ENCODE results near the gene LMBR1L. TPM values are rescaled to one million over a fixed set of nuclear protein-coding genes. Genes with fewer than 3 reads are reported as not detected.

LMBR1L gene
- total and polyA plus RNA-seq, 2 of the 13 experiments (the other 11 are each of a cell fraction or from before 2014, with no cell fraction given), result 12.2 to 65.9 TPM

GRCh38 chr12:49121047-49121696, 10.5 kb upstream of the LMBR1L start (continued):
- no peak for TF ChIP-seq RNF2 (conservative IDR thresholded peaks at IDR 0.05; ENCODE audit: low read depth)
- TF ChIP-seq GABPB1 (CRISPR knock-in tag; IDR thresholded peaks at IDR 0.05), result peak; percentile 75
- TF ChIP-seq NFIB (CRISPR knock-in tag; IDR thresholded peaks at IDR 0.05; ENCODE audit: borderline replicate concordance), result no peak
- TF ChIP-seq ZNF816 (CRISPR knock-in tag; IDR thresholded peaks at IDR 0.05; ENCODE audit: borderline replicate concordance), result no peak
- TF ChIP-seq, protein P1, sequence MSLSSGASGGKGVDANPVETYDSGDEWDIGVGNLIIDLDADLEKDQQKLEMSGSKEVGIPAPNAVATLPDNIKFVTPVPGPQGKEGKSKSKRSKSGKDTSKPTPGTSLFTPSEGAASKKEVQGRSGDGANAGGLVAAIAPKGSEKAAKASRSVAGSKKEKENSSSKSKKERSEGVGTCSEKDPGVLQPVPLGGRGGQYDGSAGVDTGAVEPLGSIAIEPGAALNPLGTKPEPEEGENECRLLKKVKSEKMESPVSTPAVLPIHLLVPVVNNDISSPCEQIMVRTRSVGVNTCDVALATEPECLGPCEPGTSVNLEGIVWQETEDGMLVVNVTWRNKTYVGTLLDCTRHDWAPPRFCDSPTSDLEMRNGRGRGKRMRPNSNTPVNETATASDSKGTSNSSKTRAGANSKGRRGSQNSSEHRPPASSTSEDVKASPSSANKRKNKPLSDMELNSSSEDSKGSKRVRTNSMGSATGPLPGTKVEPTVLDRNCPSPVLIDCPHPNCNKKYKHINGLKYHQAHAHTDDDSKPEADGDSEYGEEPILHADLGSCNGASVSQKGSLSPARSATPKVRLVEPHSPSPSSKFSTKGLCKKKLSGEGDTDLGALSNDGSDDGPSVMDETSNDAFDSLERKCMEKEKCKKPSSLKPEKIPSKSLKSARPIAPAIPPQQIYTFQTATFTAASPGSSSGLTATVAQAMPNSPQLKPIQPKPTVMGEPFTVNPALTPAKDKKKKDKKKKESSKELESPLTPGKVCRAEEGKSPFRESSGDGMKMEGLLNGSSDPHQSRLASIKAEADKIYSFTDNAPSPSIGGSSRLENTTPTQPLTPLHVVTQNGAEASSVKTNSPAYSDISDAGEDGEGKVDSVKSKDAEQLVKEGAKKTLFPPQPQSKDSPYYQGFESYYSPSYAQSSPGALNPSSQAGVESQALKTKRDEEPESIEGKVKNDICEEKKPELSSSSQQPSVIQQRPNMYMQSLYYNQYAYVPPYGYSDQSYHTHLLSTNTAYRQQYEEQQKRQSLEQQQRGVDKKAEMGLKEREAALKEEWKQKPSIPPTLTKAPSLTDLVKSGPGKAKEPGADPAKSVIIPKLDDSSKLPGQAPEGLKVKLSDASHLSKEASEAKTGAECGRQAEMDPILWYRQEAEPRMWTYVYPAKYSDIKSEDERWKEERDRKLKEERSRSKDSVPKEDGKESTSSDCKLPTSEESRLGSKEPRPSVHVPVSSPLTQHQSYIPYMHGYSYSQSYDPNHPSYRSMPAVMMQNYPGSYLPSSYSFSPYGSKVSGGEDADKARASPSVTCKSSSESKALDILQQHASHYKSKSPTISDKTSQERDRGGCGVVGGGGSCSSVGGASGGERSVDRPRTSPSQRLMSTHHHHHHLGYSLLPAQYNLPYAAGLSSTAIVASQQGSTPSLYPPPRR (CRISPR knock-in tag; IDR thresholded peaks at IDR 0.05; ENCODE audit: borderline replicate concordance), result no peak
- 0 out of 2 replicates have a peak, but pooled peaks have one; percentile 19 for TF ChIP-seq MIXL1 (CRISPR knock-in tag; IDR thresholded peaks at IDR 0.05)
- TF ChIP-seq MED8 (CRISPR knock-in tag; IDR thresholded peaks at IDR 0.05; ENCODE audit: insufficient replicate concordance), result no peak
- no peak for TF ChIP-seq ONECUT2 (CRISPR knock-in tag; IDR thresholded peaks at IDR 0.05)
- no peak for TF ChIP-seq FIP1L1 (IDR thresholded peaks at IDR 0.05; ENCODE audit: borderline replicate concordance, insufficient read depth, low read depth, low read length)
- TF ChIP-seq ZNF225 (CRISPR knock-in tag; IDR thresholded peaks at IDR 0.05), result no peak
- no peak for TF ChIP-seq ZNF710 (CRISPR knock-in tag; IDR thresholded peaks at IDR 0.05; ENCODE audit: borderline replicate concordance)
- TF ChIP-seq PHF21A (CRISPR knock-in tag; IDR thresholded peaks at IDR 0.05), result peak; percentile 83
- no peak for TF ChIP-seq TRIM24 (CRISPR knock-in tag; IDR thresholded peaks at IDR 0.05)
- no peak for TF ChIP-seq ZBTB21 (CRISPR knock-in tag; IDR thresholded peaks at IDR 0.05)
- TF ChIP-seq HHEX (CRISPR knock-in tag; IDR thresholded peaks at IDR 0.05), result no peak
- TF ChIP-seq ZNF431 (CRISPR knock-in tag; IDR thresholded peaks at IDR 0.05; ENCODE audit: borderline replicate concordance, low read depth), result no peak
- TF ChIP-seq NFKBIZ (CRISPR knock-in tag; IDR thresholded peaks at IDR 0.05), result no peak
- TF ChIP-seq, protein P2, sequence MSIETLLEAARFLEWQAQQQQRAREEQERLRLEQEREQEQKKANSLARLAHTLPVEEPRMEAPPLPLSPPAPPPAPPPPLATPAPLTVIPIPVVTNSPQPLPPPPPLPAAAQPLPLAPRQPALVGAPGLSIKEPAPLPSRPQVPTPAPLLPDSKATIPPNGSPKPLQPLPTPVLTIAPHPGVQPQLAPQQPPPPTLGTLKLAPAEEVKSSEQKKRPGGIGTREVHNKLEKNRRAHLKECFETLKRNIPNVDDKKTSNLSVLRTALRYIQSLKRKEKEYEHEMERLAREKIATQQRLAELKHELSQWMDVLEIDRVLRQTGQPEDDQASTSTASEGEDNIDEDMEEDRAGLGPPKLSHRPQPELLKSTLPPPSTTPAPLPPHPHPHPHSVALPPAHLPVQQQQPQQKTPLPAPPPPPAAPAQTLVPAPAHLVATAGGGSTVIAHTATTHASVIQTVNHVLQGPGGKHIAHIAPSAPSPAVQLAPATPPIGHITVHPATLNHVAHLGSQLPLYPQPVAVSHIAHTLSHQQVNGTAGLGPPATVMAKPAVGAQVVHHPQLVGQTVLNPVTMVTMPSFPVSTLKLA (IDR thresholded peaks at IDR 0.05), result no peak
- TF ChIP-seq TERF1 (CRISPR knock-in tag; IDR thresholded peaks at IDR 0.05), result no peak
- TF ChIP-seq FOXA1 (IDR thresholded peaks at IDR 0.05), result no peak
- no peak for TF ChIP-seq FOXA1 (CRISPR knock-in tag; IDR thresholded peaks at IDR 0.05)
